HG03064 (cell line): Measurements from ENCODE around the gene CAND1.
"Not testable (repeated sequence)": the region's sequence is repeated elsewhere in the genome, so short reads cannot be mapped to it uniquely, and the experiment has no call there.

ENCODE experiments used
- ATAC-seq: cut with Tn5 transposase; IDR thresholded peaks from one replicate; pipeline ENCODE4 v1.9.1; 2021; ENCODE audit warnings: low read depth; ENCODE audit not compliant: unreplicated experiment

Gene CAND1

GRCh38 chr12:67338426-67338825 is 69.3 kb downstream of the CAND1 start:
- no peak for ATAC-seq

DNA sequence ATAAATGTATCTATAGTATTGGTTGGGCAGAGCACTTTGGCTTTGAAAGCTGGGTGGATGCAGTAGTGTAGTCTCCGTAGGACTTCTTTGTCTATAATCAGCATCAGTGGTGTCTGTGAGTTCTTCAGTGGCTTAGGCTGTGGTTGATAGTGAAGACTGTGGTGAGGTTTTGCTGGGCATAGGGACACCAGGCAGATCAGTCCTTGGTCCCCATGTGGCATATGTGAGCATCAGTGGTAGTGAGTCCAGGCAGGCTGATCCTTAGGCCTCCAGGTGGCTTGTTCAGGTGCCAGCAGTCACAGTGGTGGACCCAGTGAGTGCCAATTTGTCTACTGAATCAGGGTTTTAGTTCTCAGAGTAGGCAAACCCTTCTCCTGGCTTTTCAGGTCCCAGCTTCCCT is 70.4 kb downstream of the CAND1 start:
- ATAC-seq, result no peak

DNA sequence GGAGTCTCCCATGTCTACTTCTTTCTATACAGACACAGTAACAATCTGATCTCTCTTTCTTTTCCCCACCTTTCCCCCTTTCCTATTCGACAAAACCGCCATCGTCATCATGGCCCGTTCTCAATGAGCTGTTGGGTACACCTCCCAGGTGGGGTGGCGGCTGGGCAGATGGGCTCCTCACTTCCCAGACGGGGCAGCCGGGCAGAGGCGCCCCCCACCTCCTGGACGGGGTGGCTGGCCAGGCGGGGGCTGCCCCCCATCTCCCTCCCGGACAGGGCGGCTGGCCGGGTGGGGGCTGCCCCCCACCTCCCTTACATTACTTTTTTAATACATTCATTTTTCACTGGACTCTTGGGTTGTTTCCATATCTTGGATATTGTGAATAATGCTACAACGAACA is 71.9 kb downstream of the CAND1 start:
- not testable (repeated sequence) for ATAC-seq

DNA sequence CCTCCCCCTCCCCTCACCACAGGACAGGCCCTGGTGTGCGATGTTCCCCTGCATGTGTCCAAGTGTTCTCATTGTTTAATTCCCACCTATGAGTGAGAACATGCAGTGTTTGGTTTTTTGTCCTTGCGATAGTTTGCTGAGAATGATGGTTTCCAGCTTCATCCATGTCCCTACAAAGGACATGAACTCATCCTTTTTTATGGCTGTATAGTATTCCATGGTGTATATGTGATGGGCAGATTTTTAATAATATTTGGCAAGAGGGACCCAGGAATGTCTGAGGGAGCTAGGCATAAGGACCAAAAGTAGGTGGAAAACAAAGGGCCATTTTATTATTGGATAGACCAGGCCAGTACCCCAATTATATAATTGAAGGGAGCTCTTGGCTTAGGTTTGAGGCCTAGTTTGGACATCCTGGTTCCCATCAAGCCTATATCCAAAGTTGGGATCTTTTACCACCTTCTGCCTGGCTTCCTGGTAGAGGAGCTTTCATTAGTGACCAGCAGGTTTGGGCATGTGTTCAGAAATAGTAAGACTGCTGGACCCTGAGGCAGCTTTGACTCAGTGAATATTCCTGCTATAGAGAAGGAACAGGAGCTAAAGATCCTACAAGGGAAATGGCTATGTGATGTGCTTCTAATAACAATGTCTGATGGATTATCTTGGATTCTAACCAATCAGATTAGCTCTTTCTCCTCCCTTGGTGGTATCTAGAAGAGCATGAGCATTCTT is 76.0 kb downstream of the CAND1 start:
- no peak for ATAC-seq

- no peak for ATAC-seq
Measured at GRCh38 chr12:67348683-67349082, 79.5 kb downstream of the CAND1 start.

DNA sequence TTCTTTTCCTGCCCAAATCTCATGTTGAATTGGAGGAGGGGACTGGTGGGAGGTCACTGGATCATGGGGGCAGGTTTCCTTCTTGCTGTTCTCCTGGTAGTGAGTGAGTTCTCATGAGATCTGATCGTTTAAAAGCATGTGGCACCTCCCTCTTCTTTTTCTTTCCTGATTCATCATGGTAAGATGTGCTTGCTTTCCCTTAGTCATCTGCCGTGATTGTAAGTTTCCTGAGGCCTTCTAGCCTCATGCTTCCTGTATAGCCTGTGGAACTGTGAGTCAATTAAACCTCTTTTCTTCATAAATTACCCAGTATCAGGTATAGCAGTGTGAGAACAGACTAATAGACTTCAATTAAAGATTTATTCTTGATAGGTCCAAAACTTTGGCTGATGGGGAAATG is 83.5 kb downstream of the CAND1 start:
- ATAC-seq, result no peak

DNA sequence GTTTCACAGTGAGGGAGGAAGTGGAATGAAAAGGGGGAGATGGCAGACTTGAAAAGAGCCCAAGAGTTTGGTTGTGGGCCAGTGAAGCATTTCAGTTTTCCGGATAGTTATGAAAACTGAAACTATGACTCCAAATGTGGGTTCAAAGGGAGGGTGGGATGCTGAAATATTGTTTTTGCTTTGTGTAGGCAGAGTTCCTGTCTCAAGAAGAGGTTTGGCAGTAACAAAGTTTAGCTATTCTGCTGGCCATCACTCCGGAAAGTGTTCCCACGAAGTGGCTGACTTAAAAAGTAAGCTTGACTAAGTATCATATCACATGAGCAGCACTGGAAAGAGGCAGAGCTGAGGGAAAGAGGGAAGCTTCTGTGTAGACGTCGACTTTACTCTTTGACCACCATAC is 85.2 kb downstream of the CAND1 start:
- ATAC-seq, result no peak

- ATAC-seq, result no peak
Measured at GRCh38 chr12:67354966-67355365, 85.8 kb downstream of the CAND1 start.

DNA sequence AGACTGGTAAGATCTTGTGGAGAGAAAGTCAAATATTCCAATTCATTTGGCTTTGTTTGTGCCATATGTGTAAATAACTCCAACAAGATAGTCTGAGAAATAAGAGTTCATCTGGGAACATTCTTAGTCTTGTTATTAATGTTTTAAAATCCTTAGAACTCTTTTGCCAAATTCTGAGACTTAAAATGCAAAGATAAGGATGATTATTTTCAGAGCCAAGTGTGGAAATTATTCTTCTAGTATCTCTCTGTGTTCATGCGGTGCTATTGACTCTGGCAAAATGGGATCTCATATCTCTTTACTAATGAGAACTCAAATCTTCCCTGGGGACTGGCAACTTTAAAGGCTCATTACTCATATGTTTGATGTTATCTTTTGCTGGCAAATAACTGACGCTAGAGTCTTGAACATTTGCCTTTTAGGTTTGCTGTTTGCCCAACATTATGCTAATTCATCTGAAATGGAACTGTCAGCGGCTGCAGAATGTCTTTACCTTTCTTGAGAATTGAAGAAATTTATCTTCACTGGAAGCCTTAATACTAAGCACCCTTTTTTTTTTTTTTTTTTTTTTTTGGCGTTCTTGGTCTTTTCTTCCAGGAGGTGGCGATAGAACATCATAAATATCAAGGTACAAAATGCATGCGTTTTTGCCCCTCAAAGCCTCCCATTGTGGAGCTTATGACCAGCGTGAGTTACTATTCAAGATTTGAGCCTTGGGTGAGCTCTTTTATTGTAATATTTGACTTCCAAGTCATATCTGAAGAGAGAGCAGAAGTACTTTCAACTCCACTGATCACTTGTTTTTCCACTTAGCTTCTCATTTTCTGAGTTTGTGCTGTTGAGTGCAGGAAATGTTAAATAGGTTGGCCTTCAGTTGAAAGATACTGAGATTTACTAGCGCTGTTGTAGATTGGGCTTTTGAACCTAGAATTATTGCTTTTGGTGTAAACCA is 86.5 kb downstream of the CAND1 start:
- no peak for ATAC-seq

GRCh38 chr12:67356380-67356774 is 87.2 kb downstream of the CAND1 start:
- ATAC-seq, result no peak

GRCh38 chr12:67357376-67358125 is 88.4 kb downstream of the CAND1 start:
- ATAC-seq, result no peak

GRCh38 chr12:67358781-67359338 is 89.7 kb downstream of the CAND1 start:
- peak; percentile 75 for ATAC-seq

DNA sequence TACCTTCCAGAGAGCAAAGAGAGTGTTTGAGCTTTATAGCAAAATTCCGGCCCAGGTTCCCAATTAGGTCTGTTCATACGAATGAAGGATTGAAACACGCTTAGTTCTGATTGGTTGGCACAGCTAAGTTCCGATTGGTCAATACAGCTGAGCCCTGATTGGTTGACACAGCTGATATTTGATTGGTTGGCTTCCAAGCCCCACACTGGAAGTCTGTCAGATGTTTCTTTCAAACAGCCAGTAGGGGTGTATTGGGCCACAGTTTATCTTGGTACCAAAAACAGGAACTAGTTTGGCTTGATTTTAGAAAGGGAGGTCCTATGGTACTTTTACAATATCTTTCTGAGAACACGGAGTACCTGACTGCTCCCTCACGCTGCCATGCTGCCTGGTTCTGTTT is 93.4 kb downstream of the CAND1 start:
- ATAC-seq, result no peak

- no peak for ATAC-seq
Measured at GRCh38 chr12:67364228-67364627, 95.1 kb downstream of the CAND1 start.

GRCh38 chr12:67365131-67365530 is 96.0 kb downstream of the CAND1 start:
- ATAC-seq, result no peak

- no peak for ATAC-seq
Measured at GRCh38 chr12:67367843-67368242, 98.7 kb downstream of the CAND1 start.
